Activated T-helper 17 cell treated with anti-CD3 and anti-CD28 coated beads, Interleukin-2, amount 50 U/mL, for 72 hours (primary cell): ENCODE data around the gene LRRC70. TPM values are rescaled to one million over a fixed set of nuclear protein-coding genes. Genes with fewer than 3 reads are reported as not detected.
"Not testable (repeated sequence)": the region's sequence is repeated elsewhere in the genome, so short reads cannot be mapped to it uniquely, and the experiment has no call there.

ENCODE experiments used
- ATAC-seq: fragments of 150-1000 bp; cut with Tn5 transposase; replicated peaks from 2 replicates; pipeline ENCODE4 v1.10.0; 2021; ENCODE audit warnings: mild to moderate bottlenecking, moderate library complexity
- H3K27ac Mint-ChIP-seq: one replicate; pipeline ENCODE4 v1.8.0; 2022; ENCODE audit warnings: mixed read lengths
- H3K27me3 Mint-ChIP-seq: one replicate; pipeline ENCODE4 v1.8.0; 2022; ENCODE audit warnings: mixed read lengths
- H3K36me3 Mint-ChIP-seq: one replicate; pipeline ENCODE4 v1.8.0; 2022; ENCODE audit warnings: low read depth, mild to moderate bottlenecking, mixed read lengths
- H3K4me1 Mint-ChIP-seq: one replicate; pipeline ENCODE4 v1.8.0; 2022; ENCODE audit warnings: mixed read lengths
- H3K4me3 Mint-ChIP-seq: one replicate; pipeline ENCODE4 v1.8.0; 2022; ENCODE audit warnings: mild to moderate bottlenecking, mixed read lengths
- H3K9me3 Mint-ChIP-seq: one replicate; pipeline ENCODE4 v1.8.0; 2022; ENCODE audit warnings: mixed read lengths
- total RNA-seq, 2 donors: library from RNA; stranded (reverse); gene quantifications; one replicate each; pipeline ENCODE4 v1.2.3, GENCODE V29; 2022

LRRC70 gene
- total RNA-seq, 2 donors from 2014 or later, result 1.1 to 2.5 TPM

- no peaks in the 10 kb centered on the region for H3K4me1 Mint-ChIP-seq
- no peaks in the 10 kb centered on the region for H3K9me3 Mint-ChIP-seq
- peak; percentile 39 for ATAC-seq
- H3K27ac Mint-ChIP-seq, result no peak overlapping the region
- H3K36me3 Mint-ChIP-seq, result peaks cover 29% of the 10 kb centered on the region
- no peak overlapping the region for H3K4me3 Mint-ChIP-seq
- no peaks in the 10 kb centered on the region for H3K27me3 Mint-ChIP-seq
Measured at GRCh38 chr5:62606878-62607277, 28.3 kb downstream of the LRRC70 start.

GRCh38 chr5:62607615-62608014 lies 29.0 kb downstream of the LRRC70 start:
- H3K36me3 Mint-ChIP-seq, result peaks cover 30% of the 10 kb centered on the region
- no peak overlapping the region for H3K27ac Mint-ChIP-seq
- ATAC-seq, result no peak
- H3K4me3 Mint-ChIP-seq, result no peak overlapping the region
- H3K4me1 Mint-ChIP-seq, result no peaks in the 10 kb centered on the region
- no peaks in the 10 kb centered on the region for H3K27me3 Mint-ChIP-seq
- no peaks in the 10 kb centered on the region for H3K9me3 Mint-ChIP-seq

GRCh38 chr5:62608529-62609511 lies 30.2 kb downstream of the LRRC70 start:
- Mint-ChIP-seq H3K9me3 (no peaks in the 10 kb centered on the region), H3K4me3 (no peak overlapping the region), H3K36me3 (peaks cover 32% of the 10 kb centered on the region), H3K27me3 (no peaks in the 10 kb centered on the region), H3K27ac (no peak overlapping the region), H3K4me1 (no peaks in the 10 kb centered on the region)
- ATAC-seq, result no peak

GRCh38 chr5:62614355-62614754 lies 35.7 kb downstream of the LRRC70 start:
- no peaks in the 10 kb centered on the region for H3K4me1 Mint-ChIP-seq
- H3K9me3 Mint-ChIP-seq, result no peaks in the 10 kb centered on the region
- H3K27ac Mint-ChIP-seq, result no peak overlapping the region
- ATAC-seq, result no peak
- H3K4me3 Mint-ChIP-seq, result no peak overlapping the region
- no peaks in the 10 kb centered on the region for H3K27me3 Mint-ChIP-seq
- peaks cover 28% of the 10 kb centered on the region for H3K36me3 Mint-ChIP-seq

- Mint-ChIP-seq H3K27me3 (no peaks in the 10 kb centered on the region), H3K27ac (no peak overlapping the region), H3K4me1 (no peaks in the 10 kb centered on the region), H3K4me3 (no peak overlapping the region), H3K9me3 (no peaks in the 10 kb centered on the region), H3K36me3 (peaks cover 27% of the 10 kb centered on the region)
- no peak for ATAC-seq
Measured at GRCh38 chr5:62616615-62617277, 38.1 kb downstream of the LRRC70 start.

GRCh38 chr5:62617943-62618342 lies 39.3 kb downstream of the LRRC70 start:
- Mint-ChIP-seq H3K4me1 (no peaks in the 10 kb centered on the region), H3K9me3 (no peaks in the 10 kb centered on the region), H3K4me3 (no peak overlapping the region), H3K36me3 (peaks cover 19% of the 10 kb centered on the region), H3K27me3 (no peaks in the 10 kb centered on the region), H3K27ac (no peak overlapping the region)
- ATAC-seq, result no peak

GRCh38 chr5:62620761-62621160 lies 42.1 kb downstream of the LRRC70 start:
- Mint-ChIP-seq H3K27ac (no peak overlapping the region), H3K9me3 (no peaks in the 10 kb centered on the region), H3K27me3 (no peaks in the 10 kb centered on the region), H3K36me3 (peaks cover 4% of the 10 kb centered on the region), H3K4me3 (no peak overlapping the region), H3K4me1 (no peaks in the 10 kb centered on the region)
- ATAC-seq, result no peak

- H3K9me3 Mint-ChIP-seq, result no peaks in the 10 kb centered on the region
- no peaks in the 10 kb centered on the region for H3K27me3 Mint-ChIP-seq
- no peak for ATAC-seq
- H3K4me3 Mint-ChIP-seq, result no peak overlapping the region
- H3K36me3 Mint-ChIP-seq, result peaks cover 9% of the 10 kb centered on the region
- no peaks in the 10 kb centered on the region for H3K4me1 Mint-ChIP-seq
- H3K27ac Mint-ChIP-seq, result no peak overlapping the region
Measured at GRCh38 chr5:62621280-62621679, 42.7 kb downstream of the LRRC70 start.

- H3K4me3 Mint-ChIP-seq, result no peak overlapping the region
- no peak for ATAC-seq
- H3K9me3 Mint-ChIP-seq, result no peaks in the 10 kb centered on the region
- peaks cover 27% of the 10 kb centered on the region for H3K36me3 Mint-ChIP-seq
- H3K27ac Mint-ChIP-seq, result no peak overlapping the region
- no peaks in the 10 kb centered on the region for H3K27me3 Mint-ChIP-seq
- no peaks in the 10 kb centered on the region for H3K4me1 Mint-ChIP-seq
Measured at GRCh38 chr5:62623271-62623670, 44.7 kb downstream of the LRRC70 start.

- not testable (repeated sequence) for H3K9me3 Mint-ChIP-seq, H3K27me3 Mint-ChIP-seq, H3K4me3 Mint-ChIP-seq, ATAC-seq, H3K27ac Mint-ChIP-seq, H3K4me1 Mint-ChIP-seq
- peaks cover 38% of the 10 kb centered on the region for H3K36me3 Mint-ChIP-seq
Measured at GRCh38 chr5:62624436-62624835, 45.8 kb downstream of the LRRC70 start.

GRCh38 chr5:62626534-62626933 lies 47.9 kb downstream of the LRRC70 start:
- ATAC-seq, result no peak
- no peak overlapping the region for H3K27ac Mint-ChIP-seq
- H3K36me3 Mint-ChIP-seq, result peaks cover 43% of the 10 kb centered on the region

GRCh38 chr5:62627121-62627520 lies 48.5 kb downstream of the LRRC70 start:
- no peak overlapping the region for H3K27ac Mint-ChIP-seq
- no peaks in the 10 kb centered on the region for H3K4me1 Mint-ChIP-seq
- H3K27me3 Mint-ChIP-seq, result no peaks in the 10 kb centered on the region
- H3K36me3 Mint-ChIP-seq, result peaks cover 43% of the 10 kb centered on the region
- H3K4me3 Mint-ChIP-seq, result no peak overlapping the region
- ATAC-seq, result no peak
- H3K9me3 Mint-ChIP-seq, result no peaks in the 10 kb centered on the region

More at GRCh38 chr5:62626534-62626933, 47.9 kb downstream of the LRRC70 start:
- Mint-ChIP-seq H3K27me3 (no peaks in the 10 kb centered on the region), H3K4me3 (no peak overlapping the region), H3K9me3 (no peaks in the 10 kb centered on the region), H3K4me1 (no peaks in the 10 kb centered on the region)

- H3K27ac Mint-ChIP-seq, result no peak overlapping the region
- peaks cover 43% of the 10 kb centered on the region for H3K36me3 Mint-ChIP-seq
- no peak for ATAC-seq
- no peaks in the 10 kb centered on the region for H3K27me3 Mint-ChIP-seq
- H3K4me3 Mint-ChIP-seq, result no peak overlapping the region
- no peaks in the 10 kb centered on the region for H3K9me3 Mint-ChIP-seq
- H3K4me1 Mint-ChIP-seq, result no peaks in the 10 kb centered on the region
Measured at GRCh38 chr5:62627901-62628300, 49.3 kb downstream of the LRRC70 start.
